K562 (cell line): ENCODE measurements around the gene HMOX2. TPM values are rescaled to one million over a fixed set of nuclear protein-coding genes. Genes with fewer than 3 reads are reported as not detected.

Source experiments
- ARHGAP35 ChIP-seq: fragments of 450-650 bp; IDR thresholded peaks from 2 replicates; pipeline ENCODE4 v1.6.1; 2018; ENCODE audit not compliant: partially characterized antibody
- ASH1L ChIP-seq: fragments of 450-650 bp; IDR thresholded peaks from 2 replicates; pipeline ENCODE4 v1.6.1; 2018; ENCODE audit warnings: borderline replicate concordance, mild to moderate bottlenecking, low read depth; ENCODE audit not compliant: partially characterized antibody
- CBX3 ChIP-seq, 2 experiments: IDR thresholded peaks; 1 replicate in 1 of 2; 2 replicates in 1 of 2; pipeline ENCODE4 v1.6.1; 2012; ENCODE audit warnings: inconsistent platforms in 2 of 2, low read length in 2 of 2, borderline replicate concordance in 1 of 2, control low read depth in 1 of 2
- ERF ChIP-seq: fragments of 450-650 bp; formaldehyde crosslinking; IDR thresholded peaks from 2 replicates; pipeline ENCODE4 v1.4.0; 2020; ENCODE audit warnings: mild to moderate bottlenecking, mixed read lengths
- GTF2E2 ChIP-seq: fragments of 200-800 bp; sonication (Bioruptor generic); IDR thresholded peaks from 2 replicates; pipeline ENCODE4 v1.6.1; 2016; ENCODE audit warnings: missing genetic modification characterization, missing compliant biosample characterization
- HEY1 ChIP-seq: fragments of 250-450 bp; sonication (Bioruptor Pico); IDR thresholded peaks from 2 replicates; pipeline ENCODE4 v1.5.0; 2020; ENCODE audit warnings: mild to moderate bottlenecking, moderate library complexity, borderline replicate concordance
- NCOA2 ChIP-seq, 2 experiments: fragments of 450-650 bp; IDR thresholded peaks; 2 replicates each; pipeline ENCODE4 v1.6.1; 2018; ENCODE audit warnings: mild to moderate bottlenecking in 2 of 2, moderate library complexity in 1 of 2; ENCODE audit not compliant: partially characterized antibody in 2 of 2
- NFE2L1 ChIP-seq: fragments of 450-650 bp; IDR thresholded peaks from 2 replicates; pipeline ENCODE4 v1.6.1; 2016; ENCODE audit warnings: missing genetic modification characterization, low read depth, mild to moderate bottlenecking, missing compliant biosample characterization, moderate library complexity, borderline replicate concordance
- NR1H2 ChIP-seq: sonication (generic); formaldehyde crosslinking; IDR thresholded peaks from 2 replicates; pipeline ENCODE4 v1.4.0; 2020; ENCODE audit warnings: mild to moderate bottlenecking, missing genetic modification reagents
- PHB2 ChIP-seq: fragments of 450-650 bp; IDR thresholded peaks from 2 replicates; pipeline ENCODE4 v1.6.1; 2017; ENCODE audit warnings: low read depth
- POLR2AphosphoS5 ChIP-seq: IDR thresholded peaks from 2 replicates; pipeline ENCODE4 v1.6.1; 2011; ENCODE audit warnings: mild to moderate bottlenecking, low read depth, low read length, moderate library complexity; ENCODE audit not compliant: control insufficient read depth, insufficient read depth
- SLC30A9 ChIP-seq: fragments of 250-450 bp; sonication (Bioruptor Pico); IDR thresholded peaks from 2 replicates; pipeline ENCODE4 v1.8.0; 2022; ENCODE audit warnings: mild to moderate bottlenecking, moderate library complexity
- STAT5B ChIP-seq: fragments of 250-450 bp; sonication (Bioruptor Pico); IDR thresholded peaks from 2 replicates; pipeline ENCODE4 v1.8.0; 2021; ENCODE audit warnings: mild to moderate bottlenecking, inconsistent platforms
- TBP ChIP-seq: optimal IDR thresholded peaks from 2 replicates; pipeline ENCODE3; 2011; ENCODE audit warnings: low read depth, low read length, improper control_type of control experiment
- TGIF2 ChIP-seq: sonication (generic); formaldehyde crosslinking; IDR thresholded peaks from 2 replicates; pipeline ENCODE4 v1.8.1; 2022; ENCODE audit warnings: mild to moderate bottlenecking, missing genetic modification reagents, moderate library complexity
- WHSC1 ChIP-seq: IDR thresholded peaks from one replicate; pipeline ENCODE4 v1.6.1; 2012; ENCODE audit warnings: low read length, control low read depth, inconsistent platforms
- ZNF133 ChIP-seq: fragments of 250-450 bp; sonication (Bioruptor Pico); IDR thresholded peaks from 2 replicates; pipeline ENCODE4 v1.4.0; 2020; ENCODE audit warnings: mild to moderate bottlenecking
- ZNF165 ChIP-seq: fragments of 250-450 bp; sonication (Bioruptor Pico); IDR thresholded peaks from 2 replicates; pipeline ENCODE4 v1.4.0; 2020; ENCODE audit warnings: borderline replicate concordance
- ZNF354B ChIP-seq: fragments of 250-450 bp; sonication (Bioruptor Pico); IDR thresholded peaks from 2 replicates; pipeline ENCODE4 v1.4.0; 2020
- ZNF785 ChIP-seq: fragments of 250-450 bp; sonication (Bioruptor Pico); IDR thresholded peaks from 2 replicates; pipeline ENCODE4 v1.4.0; 2020; ENCODE audit warnings: mild to moderate bottlenecking
- polyA plus RNA-seq, 8 experiments: library from polyadenylated mRNA; depleted of rRNA in 4 of 8; stranded (reverse) in 5 of 8; unstranded in 3 of 8; fragments of >200 nt; fragmentation: Nextera tagmentation in 2 of 8; fragmentation: Illumina TruSeq in 1 of 8; extraction: Ambion mirVana in 2 of 8; extraction: Trizol in 1 of 8; gene quantifications; 2 replicates each; pipeline versions ENCODE4 v1.2.1 to v1.2.3, GENCODE V29; 2011 to 2014; ENCODE audit warnings: inconsistent platforms in 1 of 8, missing spikeins in 1 of 8
- total RNA-seq, 7 experiments: library from RNA; depleted of rRNA in 6 of 7; stranded (reverse); fragments of >200 nt in 6 of 7; fragmentation: Illumina TruSeq in 2 of 7; extraction: Trizol in 2 of 7; gene quantifications; 2 replicates each; pipeline versions ENCODE4 v1.2.1 to v1.2.3, GENCODE V29; 2011 to 2021; ENCODE audit warnings: low replicate concordance in 1 of 7
- TF ChIP-seq, protein P1 (sequence below): fragments of 250-450 bp; sonication (Bioruptor Pico); IDR thresholded peaks from 2 replicates; pipeline ENCODE4 v1.5.0; 2021
- TF ChIP-seq, protein P2 (sequence below): fragments of 450-650 bp; IDR thresholded peaks from 2 replicates; pipeline ENCODE4 v1.6.1; 2016; ENCODE audit warnings: low read depth, mild to moderate bottlenecking, moderate library complexity
- TF ChIP-seq, protein P3 (sequence below): IDR thresholded peaks from 2 replicates; pipeline ENCODE4 v1.6.1; 2011; ENCODE audit warnings: borderline replicate concordance, low read depth, mild to moderate bottlenecking, moderate library complexity, low read length; ENCODE audit not compliant: insufficient read depth, poor library complexity, severe bottlenecking
- TF ChIP-seq, protein P4 (sequence below): fragments of 250-450 bp; sonication (Bioruptor Pico); IDR thresholded peaks from 2 replicates; pipeline ENCODE4 v1.8.0; 2021; ENCODE audit warnings: moderate library complexity, mild to moderate bottlenecking, inconsistent platforms
- TF ChIP-seq, protein P5 (sequence below): IDR thresholded peaks from 3 replicates; pipeline ENCODE4 v1.6.1; 2011; ENCODE audit warnings: borderline replicate concordance, mild to moderate bottlenecking; ENCODE audit not compliant: insufficient read length, insufficient read depth

HMOX2 gene
- total and polyA plus RNA-seq, 9 of the 15 experiments (the other 6 are each of a cell fraction or from before 2014, with no cell fraction given) = 26.8 to 87.4 (median 57.4) TPM

DNA sequence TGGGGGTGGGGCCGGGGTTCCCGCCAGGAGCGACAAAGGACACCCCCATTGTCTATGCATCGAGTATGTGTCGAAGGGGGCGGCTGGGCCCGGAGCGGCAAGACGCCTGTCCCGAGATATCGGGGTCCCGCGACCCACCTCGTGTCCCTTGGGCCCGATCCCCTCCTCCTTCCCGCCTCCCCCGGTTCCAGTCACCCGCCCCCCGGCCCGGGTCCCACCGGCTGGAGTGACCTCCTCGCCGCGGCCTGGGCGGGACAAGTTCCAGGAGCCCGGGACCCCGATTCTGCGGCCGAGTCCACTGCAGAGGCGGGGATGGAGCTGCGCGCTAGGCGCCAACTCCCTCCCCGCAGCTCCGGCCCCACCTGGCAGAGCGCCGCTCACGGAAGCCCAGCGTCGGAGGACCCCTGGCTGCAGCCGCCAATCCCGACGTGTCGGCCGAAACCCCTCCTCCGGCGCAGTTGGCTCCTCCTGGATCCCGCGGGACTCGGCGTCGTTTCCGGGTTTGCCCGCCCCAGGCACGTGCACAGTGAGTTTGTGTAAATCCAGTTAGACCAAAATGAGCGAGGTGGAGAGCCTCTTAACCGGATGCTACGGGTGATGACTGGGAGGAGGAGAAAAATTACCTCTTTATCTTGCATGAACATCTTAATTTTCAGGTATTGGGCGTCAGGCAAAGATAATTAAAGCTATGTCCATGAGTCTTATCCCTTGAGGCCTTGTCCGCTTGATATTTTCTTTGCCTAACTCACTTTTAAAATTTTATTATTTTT lies 1.8 kb upstream of the HMOX2 start, which contains the start of gene NMRAL1 (continued):
- TF ChIP-seq, protein P1, sequence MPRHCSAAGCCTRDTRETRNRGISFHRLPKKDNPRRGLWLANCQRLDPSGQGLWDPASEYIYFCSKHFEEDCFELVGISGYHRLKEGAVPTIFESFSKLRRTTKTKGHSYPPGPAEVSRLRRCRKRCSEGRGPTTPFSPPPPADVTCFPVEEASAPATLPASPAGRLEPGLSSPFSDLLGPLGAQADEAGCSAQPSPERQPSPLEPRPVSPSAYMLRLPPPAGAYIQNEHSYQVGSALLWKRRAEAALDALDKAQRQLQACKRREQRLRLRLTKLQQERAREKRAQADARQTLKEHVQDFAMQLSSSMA = no peak
- TF ChIP-seq HEY1 (CRISPR knock-in tag) (no peak), POLR2AphosphoS5 (peak; percentile 81), ERF (CRISPR knock-in tag) (no peak), ARHGAP35 (peak; percentile 84), WHSC1 (no peak), SLC30A9 (CRISPR knock-in tag) (no peak), TBP (peak; percentile 90), ZNF133 (CRISPR knock-in tag) (no peak), PHB2 (no peak), GTF2E2 (tag) (peak; percentile 49; the same call in 1 of the 2 replicates), ASH1L (peak; percentile 50), ZNF354B (CRISPR knock-in tag) (no peak), CBX3 (IDR thresholded peaks at IDR 0.05; ENCODE audit: borderline replicate concordance in 1 of 2, low read length in 2 of 2) (peak in 1 of 2 experiments; percentile 77; a peak in 2 of 3 replicates), NR1H2 (CRISPR knock-in tag) (no peak), ZNF785 (CRISPR knock-in tag) (no peak), NFE2L1 (no peak), ZNF165 (no peak), STAT5B (CRISPR knock-in tag) (no peak), NCOA2 (IDR thresholded peaks at IDR 0.05; ENCODE audit: partially characterized antibody in 2 of 2) (no peak), TGIF2 (CRISPR knock-in tag) (no peak)
- TF ChIP-seq, protein P2, sequence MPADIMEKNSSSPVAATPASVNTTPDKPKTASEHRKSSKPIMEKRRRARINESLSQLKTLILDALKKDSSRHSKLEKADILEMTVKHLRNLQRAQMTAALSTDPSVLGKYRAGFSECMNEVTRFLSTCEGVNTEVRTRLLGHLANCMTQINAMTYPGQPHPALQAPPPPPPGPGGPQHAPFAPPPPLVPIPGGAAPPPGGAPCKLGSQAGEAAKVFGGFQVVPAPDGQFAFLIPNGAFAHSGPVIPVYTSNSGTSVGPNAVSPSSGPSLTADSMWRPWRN = no peak
- TF ChIP-seq, protein P3, sequence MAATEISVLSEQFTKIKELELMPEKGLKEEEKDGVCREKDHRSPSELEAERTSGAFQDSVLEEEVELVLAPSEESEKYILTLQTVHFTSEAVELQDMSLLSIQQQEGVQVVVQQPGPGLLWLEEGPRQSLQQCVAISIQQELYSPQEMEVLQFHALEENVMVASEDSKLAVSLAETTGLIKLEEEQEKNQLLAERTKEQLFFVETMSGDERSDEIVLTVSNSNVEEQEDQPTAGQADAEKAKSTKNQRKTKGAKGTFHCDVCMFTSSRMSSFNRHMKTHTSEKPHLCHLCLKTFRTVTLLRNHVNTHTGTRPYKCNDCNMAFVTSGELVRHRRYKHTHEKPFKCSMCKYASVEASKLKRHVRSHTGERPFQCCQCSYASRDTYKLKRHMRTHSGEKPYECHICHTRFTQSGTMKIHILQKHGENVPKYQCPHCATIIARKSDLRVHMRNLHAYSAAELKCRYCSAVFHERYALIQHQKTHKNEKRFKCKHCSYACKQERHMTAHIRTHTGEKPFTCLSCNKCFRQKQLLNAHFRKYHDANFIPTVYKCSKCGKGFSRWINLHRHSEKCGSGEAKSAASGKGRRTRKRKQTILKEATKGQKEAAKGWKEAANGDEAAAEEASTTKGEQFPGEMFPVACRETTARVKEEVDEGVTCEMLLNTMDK = peak; percentile 93
- TF ChIP-seq, protein P4, sequence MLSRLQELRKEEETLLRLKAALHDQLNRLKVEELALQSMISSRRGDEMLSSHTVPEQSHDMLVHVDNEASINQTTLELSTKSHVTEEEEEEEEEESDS (CRISPR knock-in tag) = no peak
- TF ChIP-seq, protein P5, sequence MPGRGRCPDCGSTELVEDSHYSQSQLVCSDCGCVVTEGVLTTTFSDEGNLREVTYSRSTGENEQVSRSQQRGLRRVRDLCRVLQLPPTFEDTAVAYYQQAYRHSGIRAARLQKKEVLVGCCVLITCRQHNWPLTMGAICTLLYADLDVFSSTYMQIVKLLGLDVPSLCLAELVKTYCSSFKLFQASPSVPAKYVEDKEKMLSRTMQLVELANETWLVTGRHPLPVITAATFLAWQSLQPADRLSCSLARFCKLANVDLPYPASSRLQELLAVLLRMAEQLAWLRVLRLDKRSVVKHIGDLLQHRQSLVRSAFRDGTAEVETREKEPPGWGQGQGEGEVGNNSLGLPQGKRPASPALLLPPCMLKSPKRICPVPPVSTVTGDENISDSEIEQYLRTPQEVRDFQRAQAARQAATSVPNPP = no peak
